OCI-LY1 (cell line): ENCODE results near the gene HMG20A.

Source experiments
- CTCF ChIP-seq: fragments of 200-600 bp; sonication (generic), shearing (Covaris generic); IDR thresholded peaks from 2 replicates; pipeline ENCODE4 v1.5.1; 2017; ENCODE audit warnings: mild to moderate bottlenecking, antibody characterized with exemption, low read length, moderate library complexity, mixed read lengths
- EZH2 ChIP-seq: fragments of 200-600 bp; sonication (generic), shearing (Covaris generic); IDR thresholded peaks from 2 replicates; pipeline ENCODE4 v1.8.0; 2017; ENCODE audit warnings: borderline replicate concordance, mixed run types, mild to moderate bottlenecking, antibody characterized with exemption, low read length, moderate library complexity, mixed read lengths

- TF ChIP-seq CTCF (no peak), EZH2 (no peak)
Measured at GRCh38 chr15:77430652-77431051, 10.0 kb downstream of the HMG20A start.
